ENCODE results near the gene TMSB15C.
"Not testable (repeated sequence)": the region's sequence is repeated elsewhere in the genome, so short reads cannot be mapped to it uniquely, and the experiment has no call there.

Gene TMSB15C

GRCh38 chrX:104075778-104076445 lies at the start of gene TMSB15C:
Gene TMSB15C (minus strand): TSS chrX:104076236.
- not testable (repeated sequence) for DNase-seq (ENCODE audit: low spot score in 2 of 2); H3K36me3 Mint-ChIP-seq; H3K27ac Mint-ChIP-seq; H3K9me3 Mint-ChIP-seq; H3K4me1 Mint-ChIP-seq; H3K4me3 Mint-ChIP-seq; H3K27me3 Mint-ChIP-seq
- peak; percentile 96 for ATAC-seq (ENCODE audit: low read depth)

GRCh38 chrX:104122829-104123228 lies 46.8 kb upstream of the TMSB15C start:
- Mint-ChIP-seq H3K4me1 (peaks cover 28% of the 10 kb centered on the region), H3K4me3 (peak overlapping the region; percentile 46), H3K27ac (peak overlapping the region; percentile 82), H3K27me3 (no peaks in the 10 kb centered on the region), H3K36me3 (peaks cover 4% of the 10 kb centered on the region), H3K9me3 (no peaks in the 10 kb centered on the region)
- ATAC-seq (ENCODE audit: low read depth) (peak; percentile 77), DNase-seq (ENCODE audit: low spot score in 2 of 2) (no peak)

GRCh38 chrX:104118765-104119164 lies 42.7 kb upstream of the TMSB15C start:
- Mint-ChIP-seq H3K27ac (no peak overlapping the region), H3K4me3 (no peak overlapping the region), H3K4me1 (peaks cover 29% of the 10 kb centered on the region), H3K27me3 (no peaks in the 10 kb centered on the region), H3K36me3 (peaks cover 2% of the 10 kb centered on the region), H3K9me3 (no peaks in the 10 kb centered on the region)
- peak; percentile 38 for ATAC-seq (ENCODE audit: low read depth)
- no peak for DNase-seq (ENCODE audit: low spot score in 2 of 2)

- Mint-ChIP-seq H3K36me3 (peaks cover 2% of the 10 kb centered on the region), H3K27ac (peak overlapping the region; percentile 8), H3K4me1 (peaks cover 27% of the 10 kb centered on the region), H3K4me3 (no peak overlapping the region), H3K27me3 (no peaks in the 10 kb centered on the region), H3K9me3 (no peaks in the 10 kb centered on the region)
- DNase-seq (ENCODE audit: low spot score in 2 of 2) (no peak), ATAC-seq (ENCODE audit: low read depth) (no peak)
Observed at GRCh38 chrX:104117759-104118158, 41.7 kb upstream of the TMSB15C start.

GRCh38 chrX:104113222-104113965 lies 37.4 kb upstream of the TMSB15C start:
- peak; percentile 77 for ATAC-seq (ENCODE audit: low read depth)
- Mint-ChIP-seq H3K27me3 (no peaks in the 10 kb centered on the region), H3K36me3 (peaks cover 1% of the 10 kb centered on the region), H3K4me3 (peak overlapping the region; percentile 96), H3K9me3 (no peaks in the 10 kb centered on the region), H3K4me1 (peaks cover 25% of the 10 kb centered on the region), H3K27ac (peak overlapping the region; percentile 85)
- DNase-seq (ENCODE audit: low spot score in 2 of 2): peak in 1 of 2 donors; percentile 29

GRCh38 chrX:104112326-104112951 lies 36.4 kb upstream of the TMSB15C start, which contains the start of gene ZCCHC18:
Gene ZCCHC18 (plus strand): TSS chrX:104112523. CDS start chrX:104114112, 1,589 bp downstream.
- Mint-ChIP-seq H3K4me3 (peak within 1 kb of the TSS; percentile 96), H3K4me1 (peaks cover 20% of the 10 kb centered on the region), H3K36me3 (peaks cover 1% of the 10 kb centered on the region), H3K27ac (peak within 1 kb of the TSS; percentile 85), H3K9me3 (no peaks in the 10 kb centered on the region), H3K27me3 (no peaks in the 10 kb centered on the region)
- DNase-seq (ENCODE audit: low spot score in 2 of 2) (peak in 1 of 2 donors; percentile 32), ATAC-seq (ENCODE audit: low read depth) (peak; percentile 62)

- not testable (repeated sequence) for H3K27me3 Mint-ChIP-seq; H3K9me3 Mint-ChIP-seq; DNase-seq (ENCODE audit: low spot score in 2 of 2); ATAC-seq (ENCODE audit: low read depth); H3K27ac Mint-ChIP-seq; H3K36me3 Mint-ChIP-seq
- Mint-ChIP-seq H3K4me3 (peak overlapping the region; percentile 44), H3K4me1 (peaks cover 20% of the 10 kb centered on the region)
Observed at GRCh38 chrX:104110491-104111240, 34.6 kb upstream of the TMSB15C start.

GRCh38 chrX:104108955-104109354 lies 32.9 kb upstream of the TMSB15C start:
- Mint-ChIP-seq H3K27ac (no peak overlapping the region), H3K36me3 (peaks cover 1% of the 10 kb centered on the region), H3K4me3 (no peak overlapping the region), H3K9me3 (no peaks in the 10 kb centered on the region), H3K4me1 (peaks cover 18% of the 10 kb centered on the region), H3K27me3 (no peaks in the 10 kb centered on the region)
- DNase-seq (ENCODE audit: low spot score in 2 of 2): no peak
- no peak for ATAC-seq (ENCODE audit: low read depth)

- Mint-ChIP-seq H3K27ac (peak overlapping the region; percentile 66), H3K27me3 (no peaks in the 10 kb centered on the region), H3K4me3 (no peak overlapping the region), H3K9me3 (no peaks in the 10 kb centered on the region), H3K4me1 (peaks cover 11% of the 10 kb centered on the region), H3K36me3 (peaks cover 3% of the 10 kb centered on the region)
- ATAC-seq (ENCODE audit: low read depth) (no peak), DNase-seq (ENCODE audit: low spot score in 2 of 2) (no peak)
Observed at GRCh38 chrX:104105330-104106262, 29.6 kb upstream of the TMSB15C start.

GRCh38 chrX:104104676-104105075 lies 28.6 kb upstream of the TMSB15C start:
- no peak for ATAC-seq (ENCODE audit: low read depth)
- Mint-ChIP-seq H3K9me3 (no peaks in the 10 kb centered on the region), H3K27ac (no peak overlapping the region)

GRCh38 chrX:104098919-104099318 lies 22.9 kb upstream of the TMSB15C start:
- no peaks in the 10 kb centered on the region for H3K9me3 Mint-ChIP-seq
- no peaks in the 10 kb centered on the region for H3K27me3 Mint-ChIP-seq
- H3K4me1 Mint-ChIP-seq: peaks cover 3% of the 10 kb centered on the region
- no peak overlapping the region for H3K4me3 Mint-ChIP-seq
- no peak for DNase-seq (ENCODE audit: low spot score in 2 of 2)
- no peak overlapping the region for H3K27ac Mint-ChIP-seq
- H3K36me3 Mint-ChIP-seq: peaks cover 2% of the 10 kb centered on the region
- peak; percentile 21 for ATAC-seq (ENCODE audit: low read depth)

More at GRCh38 chrX:104104676-104105075, 28.6 kb upstream of the TMSB15C start:
- peaks cover 11% of the 10 kb centered on the region for H3K4me1 Mint-ChIP-seq
- H3K36me3 Mint-ChIP-seq: peaks cover 3% of the 10 kb centered on the region
- no peak overlapping the region for H3K4me3 Mint-ChIP-seq
- H3K27me3 Mint-ChIP-seq: no peaks in the 10 kb centered on the region
- DNase-seq (ENCODE audit: low spot score in 2 of 2): no peak

GRCh38 chrX:104098151-104098808 lies 22.2 kb upstream of the TMSB15C start:
- peak; percentile 64 for ATAC-seq (ENCODE audit: low read depth)
- Mint-ChIP-seq H3K4me3 (no peak overlapping the region), H3K4me1 (peaks cover 3% of the 10 kb centered on the region), H3K36me3 (peaks cover 2% of the 10 kb centered on the region), H3K27ac (peak overlapping the region; percentile 31), H3K27me3 (no peaks in the 10 kb centered on the region), H3K9me3 (no peaks in the 10 kb centered on the region)
- DNase-seq (ENCODE audit: low spot score in 2 of 2): peak; percentile 30 to 34

All from memory B cell (primary cell).